Body of pancreas (tissue), 4 donors: ENCODE results near the gene TAGAP.

Experiments
- CTCF ChIP-seq, 7 experiments: fragments of 450-650 bp in 4 of 7; fragments of 200-600 bp in 3 of 7; sonication (generic) in 3 of 7; IDR thresholded peaks; one replicate each; pipeline ENCODE4 v1.5.1; 2016 to 2019; ENCODE audit warnings: antibody characterized with exemption in 7 of 7
- POLR2A ChIP-seq, 3 donors: fragments of 450-650 bp; IDR thresholded peaks; one replicate each; pipeline ENCODE4 v1.6.1; 2016; ENCODE audit warnings: antibody characterized with exemption in 3 of 3, mild to moderate bottlenecking in 2 of 3

DNA sequence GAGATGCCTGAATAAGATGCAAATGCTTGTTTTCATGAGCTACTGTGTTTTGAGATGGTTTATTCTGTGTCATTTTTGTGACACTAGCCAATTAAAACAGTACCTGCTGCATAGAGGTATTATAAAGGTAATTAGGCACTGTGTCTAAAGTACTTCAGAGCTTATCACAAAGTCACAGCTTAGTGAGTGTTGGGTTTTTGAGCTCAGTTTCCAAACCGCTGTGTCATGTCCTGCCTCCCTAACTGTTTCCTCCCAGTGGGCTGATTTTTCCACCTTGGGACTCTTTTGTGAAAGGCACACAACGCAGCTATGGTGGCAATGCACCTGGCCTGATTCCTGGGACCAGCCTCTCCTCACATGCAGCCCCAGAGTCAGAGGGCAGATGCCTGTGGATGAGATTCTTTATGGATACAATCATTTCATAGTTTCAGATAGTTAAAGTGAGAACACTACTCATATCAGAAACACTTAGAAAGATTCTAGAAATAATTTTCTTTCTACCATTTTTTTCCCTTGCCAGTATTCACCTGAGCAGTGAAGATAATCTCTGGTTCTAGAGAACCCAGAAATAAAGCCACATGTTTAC, 41.3 kb upstream of the TAGAP start:
- no peak for TF ChIP-seq CTCF (IDR thresholded peaks at IDR 0.05)
- no peak for TF ChIP-seq POLR2A (IDR thresholded peaks at IDR 0.05)
